Keratinocyte (primary cell): ENCODE data around the gene SLC25A12.

Source experiments
- EZH2 ChIP-seq: IDR thresholded peaks from one replicate; pipeline ENCODE4 v1.6.1; 2012; ENCODE audit warnings: inconsistent platforms, mild to moderate bottlenecking, low read length, moderate library complexity
- TF ChIP-seq, protein P1 (sequence below), 3 experiments: IDR thresholded peaks in 1 of 3; conservative IDR thresholded peaks in 1 of 3; optimal IDR thresholded peaks in 1 of 3; 2 replicates in 2 of 3; 3 replicates in 1 of 3; pipeline versions ENCODE3 to v1.5.1; 2011; ENCODE audit warnings: low read length in 3 of 3, mild to moderate bottlenecking in 3 of 3, moderate library complexity in 2 of 3, control low read depth in 1 of 3, inconsistent platforms in 1 of 3; ENCODE audit not compliant: insufficient read depth in 2 of 3; ENCODE audit errors: extremely low read depth in 1 of 3

DNA sequence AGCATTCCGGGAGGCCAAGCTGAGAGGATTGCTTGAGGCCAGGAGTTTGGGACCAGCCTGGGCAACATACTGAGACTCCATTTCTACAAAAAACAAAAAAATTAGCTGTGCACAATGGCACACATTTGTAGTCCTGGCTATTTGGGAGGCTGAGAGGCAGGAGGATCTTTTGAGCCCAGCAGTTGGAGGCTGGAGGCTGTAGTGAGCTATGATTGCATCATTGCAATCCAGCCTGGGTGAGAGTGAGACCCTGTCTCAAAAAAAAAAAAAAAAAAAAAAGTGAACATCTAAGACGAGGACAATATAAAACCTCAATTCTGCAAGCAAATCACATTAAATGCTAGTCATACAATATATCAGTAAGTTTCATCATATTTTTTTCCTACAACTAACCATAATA is 25.4 kb upstream of the SLC25A12 start:
- TF ChIP-seq, protein P1, sequence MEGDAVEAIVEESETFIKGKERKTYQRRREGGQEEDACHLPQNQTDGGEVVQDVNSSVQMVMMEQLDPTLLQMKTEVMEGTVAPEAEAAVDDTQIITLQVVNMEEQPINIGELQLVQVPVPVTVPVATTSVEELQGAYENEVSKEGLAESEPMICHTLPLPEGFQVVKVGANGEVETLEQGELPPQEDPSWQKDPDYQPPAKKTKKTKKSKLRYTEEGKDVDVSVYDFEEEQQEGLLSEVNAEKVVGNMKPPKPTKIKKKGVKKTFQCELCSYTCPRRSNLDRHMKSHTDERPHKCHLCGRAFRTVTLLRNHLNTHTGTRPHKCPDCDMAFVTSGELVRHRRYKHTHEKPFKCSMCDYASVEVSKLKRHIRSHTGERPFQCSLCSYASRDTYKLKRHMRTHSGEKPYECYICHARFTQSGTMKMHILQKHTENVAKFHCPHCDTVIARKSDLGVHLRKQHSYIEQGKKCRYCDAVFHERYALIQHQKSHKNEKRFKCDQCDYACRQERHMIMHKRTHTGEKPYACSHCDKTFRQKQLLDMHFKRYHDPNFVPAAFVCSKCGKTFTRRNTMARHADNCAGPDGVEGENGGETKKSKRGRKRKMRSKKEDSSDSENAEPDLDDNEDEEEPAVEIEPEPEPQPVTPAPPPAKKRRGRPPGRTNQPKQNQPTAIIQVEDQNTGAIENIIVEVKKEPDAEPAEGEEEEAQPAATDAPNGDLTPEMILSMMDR (optimal IDR thresholded peaks at IDR 0.05 in 1 of 3, IDR thresholded peaks at IDR 0.05 in 1 of 3, conservative IDR thresholded peaks at IDR 0.05 in 1 of 3; ENCODE audit: extremely low read depth in 1 of 3, insufficient read depth in 2 of 3, low read length in 3 of 3): no peak
- no peak for TF ChIP-seq EZH2
